BLaER1 (cell line): ENCODE results near the gene MICA.
"Not testable (repeated sequence)": the region's sequence is repeated elsewhere in the genome, so short reads cannot be mapped to it uniquely, and the experiment has no call there.

Experiments used
- H3K27ac ChIP-seq: shearing (Covaris generic); formaldehyde crosslinking; 2 replicates; pipeline ENCODE4 v1.8.1; 2022
- H3K27me3 ChIP-seq: shearing (Covaris generic); formaldehyde crosslinking; 2 replicates; pipeline ENCODE4 v1.8.1; 2022
- H3K36me3 ChIP-seq: shearing (Covaris generic); formaldehyde crosslinking; 2 replicates; pipeline ENCODE4 v1.8.1; 2022
- H3K4me1 ChIP-seq: shearing (Covaris generic); formaldehyde crosslinking; 2 replicates; pipeline ENCODE4 v1.8.1; 2022
- H3K4me2 ChIP-seq: shearing (Covaris generic); formaldehyde crosslinking; 2 replicates; pipeline ENCODE4 v1.8.1; 2022
- H3K4me3 ChIP-seq: shearing (Covaris generic); formaldehyde crosslinking; 2 replicates; pipeline ENCODE4 v1.8.1; 2022
- H3K9ac ChIP-seq: shearing (Covaris generic); formaldehyde crosslinking; 2 replicates; pipeline ENCODE4 v1.8.1; 2022
- H3K9me3 ChIP-seq: shearing (Covaris generic); formaldehyde crosslinking; 2 replicates; pipeline ENCODE4 v1.8.1; 2022
- H4K20me1 ChIP-seq: shearing (Covaris generic); formaldehyde crosslinking; 2 replicates; pipeline ENCODE4 v1.8.1; 2022
- Cebpa-rat ChIP-seq: shearing (Covaris generic); IDR thresholded peaks from 2 replicates; pipeline ENCODE4 v1.8.1; 2022

The MICA gene

GRCh38 chr6:31359581-31359980 lies 43.8 kb upstream of the MICA start:
- Histone ChIP-seq H3K27ac (no peak overlapping the region), H3K4me2 (no peak overlapping the region), H3K9ac (no peak overlapping the region), H3K4me3 (no peak overlapping the region), H4K20me1 (peaks cover 15% of the 10 kb centered on the region), H3K36me3 (peaks cover 14% of the 10 kb centered on the region), H3K9me3 (no peaks in the 10 kb centered on the region), H3K4me1 (peaks cover 16% of the 10 kb centered on the region), H3K27me3 (peaks cover 7% of the 10 kb centered on the region; the same call in 1 of the 2 replicates)
- TF ChIP-seq Cebpa-rat: no peak

GRCh38 chr6:31362751-31363150 lies 40.6 kb upstream of the MICA start:
- Histone ChIP-seq H3K36me3 (no peaks in the 10 kb centered on the region), H3K27ac (no peak overlapping the region), H3K4me1 (0 out of 2 replicates have a peak, but pooled peaks cover 8% of the 10 kb centered on the region), H3K27me3 (peaks cover 13% of the 10 kb centered on the region; the same call in 1 of the 2 replicates), H3K4me2 (no peak overlapping the region), H3K9ac (no peak overlapping the region), H3K4me3 (no peak overlapping the region), H3K9me3 (no peaks in the 10 kb centered on the region), H4K20me1 (no peaks in the 10 kb centered on the region)
- TF ChIP-seq Cebpa-rat: no peak

DNA sequence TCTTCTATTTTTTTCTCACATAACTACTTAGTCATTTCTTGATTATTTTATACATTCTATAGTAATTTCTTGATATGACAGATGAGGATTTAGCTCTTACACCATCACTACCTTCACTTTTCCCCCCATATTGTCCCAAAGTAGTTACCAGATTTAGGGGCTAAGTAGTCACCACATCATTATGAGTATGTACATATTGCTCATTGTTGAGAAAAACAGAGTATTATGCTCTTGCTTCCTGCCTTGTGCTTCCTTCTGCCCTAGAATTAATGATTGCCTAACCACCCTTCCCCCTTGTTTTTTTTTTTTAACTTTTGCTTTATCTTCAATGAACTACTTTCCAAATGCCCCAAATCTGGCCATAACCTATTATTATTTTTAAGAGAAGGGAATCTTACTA lies 39.6 kb upstream of the MICA start:
- H3K4me3 ChIP-seq: no peak overlapping the region
- 0 out of 2 replicates have a peak, but pooled peaks cover 6% of the 10 kb centered on the region for H3K27me3 ChIP-seq
- H4K20me1 ChIP-seq: no peaks in the 10 kb centered on the region
- no peaks in the 10 kb centered on the region for H3K9me3 ChIP-seq
- no peak overlapping the region for H3K4me2 ChIP-seq
- H3K27ac ChIP-seq: no peak overlapping the region
- H3K4me1 ChIP-seq: 0 out of 2 replicates have a peak, but pooled peaks cover 8% of the 10 kb centered on the region
- no peaks in the 10 kb centered on the region for H3K36me3 ChIP-seq
- no peak overlapping the region for H3K9ac ChIP-seq
- TF ChIP-seq Cebpa-rat: no peak

- H3K4me3 ChIP-seq: no peak overlapping the region
- no peak overlapping the region for H3K27ac ChIP-seq
- H3K9me3 ChIP-seq: no peaks in the 10 kb centered on the region
- no peak overlapping the region for H3K4me2 ChIP-seq
- no peaks in the 10 kb centered on the region for H3K36me3 ChIP-seq
- H4K20me1 ChIP-seq: no peaks in the 10 kb centered on the region
- no peak for TF ChIP-seq Cebpa-rat
- 0 out of 2 replicates have a peak, but pooled peaks cover 6% of the 10 kb centered on the region for H3K27me3 ChIP-seq
- no peak overlapping the region for H3K9ac ChIP-seq
- 0 out of 2 replicates have a peak, but pooled peaks cover 8% of the 10 kb centered on the region for H3K4me1 ChIP-seq
Observed at GRCh38 chr6:31365864-31366263, 37.5 kb upstream of the MICA start.

DNA sequence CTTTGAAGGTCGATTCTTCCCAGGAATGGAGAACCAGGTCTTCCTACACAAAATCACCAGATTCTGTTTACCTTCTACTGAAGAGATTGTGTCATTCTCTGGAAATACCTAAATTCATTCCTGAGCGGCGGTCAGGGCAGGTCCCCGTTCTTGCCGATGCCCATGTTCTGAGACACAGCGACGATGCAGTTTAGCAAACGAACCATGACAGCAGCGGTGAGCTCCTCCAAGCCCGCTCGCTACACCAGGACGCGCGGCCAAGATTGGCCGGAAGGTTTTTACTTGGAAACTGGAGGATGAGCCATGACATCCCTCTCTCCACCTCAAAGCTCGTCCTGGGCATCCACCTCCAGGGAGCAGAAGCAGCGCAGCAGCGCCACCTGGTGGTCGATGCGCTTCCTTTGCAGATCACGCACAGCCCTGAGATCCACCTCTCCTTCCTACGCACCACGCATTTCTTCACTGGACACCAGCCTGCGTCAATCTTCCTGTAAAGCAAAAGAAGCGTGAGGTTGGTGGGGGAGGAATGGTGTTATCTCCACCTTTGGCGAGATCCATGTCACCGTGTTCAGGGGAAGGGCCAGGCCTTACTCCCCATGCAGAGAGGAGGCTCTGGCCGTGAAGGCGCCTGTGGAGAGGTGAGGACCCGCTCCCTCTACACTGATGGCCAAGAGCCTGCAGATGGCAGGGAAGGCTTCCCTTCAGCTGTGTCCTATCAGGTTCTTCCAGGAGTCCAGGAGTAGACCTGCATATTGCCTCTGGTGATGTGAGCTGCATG lies 36.5 kb upstream of the MICA start:
- no peak for TF ChIP-seq Cebpa-rat
- Histone ChIP-seq H3K36me3 (no peaks in the 10 kb centered on the region), H3K9me3 (no peaks in the 10 kb centered on the region), H3K4me1 (0 out of 2 replicates have a peak, but pooled peaks cover 8% of the 10 kb centered on the region), H3K9ac (no peak overlapping the region), H4K20me1 (no peaks in the 10 kb centered on the region), H3K4me3 (peak overlapping the region; percentile 56), H3K27ac (no peak overlapping the region), H3K27me3 (0 out of 2 replicates have a peak, but pooled peaks cover 6% of the 10 kb centered on the region), H3K4me2 (peak overlapping the region; percentile 74)

DNA sequence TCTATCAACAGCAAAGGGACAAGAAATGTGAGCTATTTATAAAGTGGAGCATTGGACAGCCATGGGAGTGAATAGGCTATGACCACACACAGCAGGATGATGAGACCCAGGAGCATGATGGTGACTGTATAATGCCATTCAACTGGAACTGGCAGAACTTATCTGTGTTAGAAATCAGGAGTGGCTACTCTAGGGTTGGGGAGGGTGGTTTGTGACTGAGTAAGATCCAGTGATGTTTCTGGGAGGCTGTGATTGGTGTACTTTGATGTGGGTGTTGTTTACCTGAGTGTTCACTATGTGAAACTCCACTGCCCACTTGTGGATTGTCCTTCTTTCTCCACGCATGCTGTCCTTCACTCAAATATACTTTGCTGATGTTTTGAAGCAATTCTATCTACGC lies 34.9 kb upstream of the MICA start:
- no peak overlapping the region for H3K4me3 ChIP-seq
- no peaks in the 10 kb centered on the region for H4K20me1 ChIP-seq

GRCh38 chr6:31374118-31374517 lies 29.3 kb upstream of the MICA start:
- H3K27me3 ChIP-seq, H4K20me1 ChIP-seq, H3K4me2 ChIP-seq: not testable (repeated sequence)

More for the DNA sequence above, 34.9 kb upstream of the MICA start:
- H3K27ac ChIP-seq: no peak overlapping the region
- no peaks in the 10 kb centered on the region for H3K36me3 ChIP-seq
- H3K4me1 ChIP-seq: 0 out of 2 replicates have a peak, but pooled peaks cover 8% of the 10 kb centered on the region
- H3K9me3 ChIP-seq: no peaks in the 10 kb centered on the region
- no peak overlapping the region for H3K4me2 ChIP-seq
- no peak for TF ChIP-seq Cebpa-rat
- 0 out of 2 replicates have a peak, but pooled peaks cover 6% of the 10 kb centered on the region for H3K27me3 ChIP-seq
- no peak overlapping the region for H3K9ac ChIP-seq

DNA sequence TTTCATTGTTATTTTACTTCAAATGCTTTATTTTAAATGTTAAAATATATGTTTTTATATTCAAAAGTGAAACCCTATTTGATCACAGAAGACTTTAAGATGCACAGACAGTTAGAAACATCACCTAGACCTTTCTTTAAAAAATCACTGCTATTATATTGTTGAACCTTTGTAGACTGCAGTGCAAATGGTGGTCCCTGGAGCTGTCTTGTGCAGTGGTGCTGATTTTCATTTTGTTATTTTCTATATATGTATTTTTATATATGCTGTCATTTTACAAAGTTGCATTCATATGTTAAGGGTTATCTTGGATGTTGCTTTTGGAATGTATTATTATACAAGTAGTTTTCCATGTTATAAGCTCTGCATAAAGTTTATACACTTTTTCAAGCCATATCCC lies 27.7 kb upstream of the MICA start:
- H3K9ac ChIP-seq: no peak overlapping the region
- H3K4me2 ChIP-seq: no peak overlapping the region
- H4K20me1 ChIP-seq: no peaks in the 10 kb centered on the region
- no peak overlapping the region for H3K27ac ChIP-seq
- peaks cover 13% of the 10 kb centered on the region for H3K4me1 ChIP-seq
- H3K36me3 ChIP-seq: no peaks in the 10 kb centered on the region
- no peaks in the 10 kb centered on the region for H3K9me3 ChIP-seq
- no peak for TF ChIP-seq Cebpa-rat
- H3K4me3 ChIP-seq: no peak overlapping the region
- H3K27me3 ChIP-seq: no peaks in the 10 kb centered on the region

More at GRCh38 chr6:31374118-31374517, 29.3 kb upstream of the MICA start:
- not testable (repeated sequence) for H3K9ac ChIP-seq, H3K9me3 ChIP-seq, H3K27ac ChIP-seq, H3K4me3 ChIP-seq, H3K36me3 ChIP-seq
- peaks cover 13% of the 10 kb centered on the region for H3K4me1 ChIP-seq

GRCh38 chr6:31377029-31377428 lies 26.4 kb upstream of the MICA start:
- Histone ChIP-seq H4K20me1 (no peaks in the 10 kb centered on the region), H3K4me1 (peaks cover 13% of the 10 kb centered on the region), H3K9ac (no peak overlapping the region), H3K4me2 (peak overlapping the region; percentile 57), H3K27me3 (no peaks in the 10 kb centered on the region), H3K27ac (no peak overlapping the region), H3K36me3 (no peaks in the 10 kb centered on the region), H3K4me3 (no peak overlapping the region), H3K9me3 (no peaks in the 10 kb centered on the region)
- TF ChIP-seq Cebpa-rat: no peak

GRCh38 chr6:31378062-31378720 lies 25.2 kb upstream of the MICA start:
- H3K4me2 ChIP-seq: peak overlapping the region; percentile 57
- no peaks in the 10 kb centered on the region for H3K9me3 ChIP-seq
- H3K36me3 ChIP-seq: no peaks in the 10 kb centered on the region
- peaks cover 13% of the 10 kb centered on the region for H3K4me1 ChIP-seq
- no peak overlapping the region for H3K27ac ChIP-seq
- H4K20me1 ChIP-seq: no peaks in the 10 kb centered on the region
- H3K4me3 ChIP-seq: no peak overlapping the region
- no peak overlapping the region for H3K9ac ChIP-seq
- H3K27me3 ChIP-seq: no peaks in the 10 kb centered on the region
- no peak for TF ChIP-seq Cebpa-rat
